HG03354 (cell line): ENCODE measurements around the gene USP10.
A peak's percentile ranks its signal among the peaks of the same experiment; 100 is the strongest.

Source experiments
- ATAC-seq: cut with Tn5 transposase; IDR thresholded peaks from one replicate; pipeline ENCODE4 v1.9.1; 2021; ENCODE audit warnings: mild to moderate bottlenecking; ENCODE audit not compliant: unreplicated experiment, poor library complexity, severe bottlenecking

The USP10 gene

GRCh38 chr16:84817206-84817605 lies 117.4 kb downstream of the USP10 start:
- ATAC-seq = no peak

GRCh38 chr16:84817613-84818012 lies 117.8 kb downstream of the USP10 start:
- ATAC-seq = no peak

- ATAC-seq = no peak
Observed at GRCh38 chr16:84818133-84818532, 118.3 kb downstream of the USP10 start.

GRCh38 chr16:84818989-84819643 lies 119.3 kb downstream of the USP10 start:
- no peak for ATAC-seq

GRCh38 chr16:84819644-84820304 lies 120.0 kb downstream of the USP10 start, which contains the start of gene CRISPLD2:
Gene CRISPLD2 (plus strand): TSS chr16:84819985. CDS start chr16:84838496, 18,511 bp downstream.
- ATAC-seq = peak; percentile 46

- ATAC-seq = no peak
Observed at GRCh38 chr16:84820305-84820684, 120.5 kb downstream of the USP10 start.

- no peak for ATAC-seq
Observed at GRCh38 chr16:84820771-84821170, 121.0 kb downstream of the USP10 start.

GRCh38 chr16:84821179-84821578 lies 121.4 kb downstream of the USP10 start:
- no peak for ATAC-seq

- no peak for ATAC-seq
Observed at GRCh38 chr16:84821728-84822689, 122.2 kb downstream of the USP10 start.

- no peak for ATAC-seq
Observed at GRCh38 chr16:84822990-84823389, 123.2 kb downstream of the USP10 start.

GRCh38 chr16:84823484-84823883 lies 123.7 kb downstream of the USP10 start:
- no peak for ATAC-seq

GRCh38 chr16:84823926-84824325 lies 124.1 kb downstream of the USP10 start:
- ATAC-seq = no peak

- no peak for ATAC-seq
Observed at GRCh38 chr16:84825896-84826557, 126.2 kb downstream of the USP10 start.

- ATAC-seq = no peak
Observed at GRCh38 chr16:84826558-84826941, 126.8 kb downstream of the USP10 start.

- no peak for ATAC-seq
Observed at GRCh38 chr16:84827131-84827574, 127.4 kb downstream of the USP10 start.

- ATAC-seq = no peak
Observed at GRCh38 chr16:84827897-84828296, 128.1 kb downstream of the USP10 start.

- no peak for ATAC-seq
Observed at GRCh38 chr16:84828322-84828721, 128.5 kb downstream of the USP10 start.
